Transverse colon (tissue), 4 donors: Measurements from ENCODE around the gene DCAF17. TPM values are rescaled to one million over a fixed set of nuclear protein-coding genes. Genes with fewer than 3 reads are reported as not detected.
A peak's percentile ranks its signal among the peaks of the same experiment; 100 is the strongest.
"Not testable (repeated sequence)": the region's sequence is repeated elsewhere in the genome, so short reads cannot be mapped to it uniquely, and the experiment has no call there.

Experiments
- DNase-seq: peaks from one replicate; pipeline ENCODE4 v3.0.0-alpha.2; 2019
- H3K27ac ChIP-seq, 4 donors: fragments of 200-600 bp; sonication (generic); 2 replicates each; pipeline ENCODE4 v1.5.1; 2016 to 2018; ENCODE audit warnings: inconsistent platforms in 4 of 4
- H3K27me3 ChIP-seq: fragments of 200-600 bp; sonication (generic); 2 replicates; pipeline ENCODE4 v1.5.1; 2017; ENCODE audit warnings: inconsistent platforms
- H3K36me3 ChIP-seq, 4 donors: fragments of 200-600 bp; sonication (generic); 2 replicates each; pipeline ENCODE4 v1.5.1; 2017 to 2019; ENCODE audit warnings: inconsistent platforms in 4 of 4
- H3K4me1 ChIP-seq, 4 donors: fragments of 200-600 bp; sonication (generic); 2 replicates each; pipeline ENCODE4 v1.5.1; 2017 to 2020; ENCODE audit warnings: inconsistent platforms in 4 of 4
- H3K4me3 ChIP-seq, 4 donors: fragments of 200-600 bp; sonication (generic); 1 replicate in 1 of 4; 2 replicates in 3 of 4; pipeline versions ENCODE4 v1.5.1 to v1.6.1; 2017 to 2019; ENCODE audit warnings: inconsistent platforms in 4 of 4
- H3K9me3 ChIP-seq, 2 donors: fragments of 200-600 bp; sonication (generic); 2 replicates each; pipeline ENCODE4 v1.5.1; 2017 to 2019; ENCODE audit warnings: inconsistent platforms in 2 of 2
- EP300 ChIP-seq: sonication (generic); formaldehyde crosslinking; IDR thresholded peaks from one replicate; pipeline ENCODE4 v1.6.1; 2017; ENCODE audit warnings: antibody characterized with exemption, low read depth
- POLR2A ChIP-seq: fragments of 450-650 bp; IDR thresholded peaks from one replicate; pipeline ENCODE4 v1.6.1; 2016; ENCODE audit warnings: antibody characterized with exemption, mild to moderate bottlenecking, moderate library complexity
- POLR2AphosphoS5 ChIP-seq, 3 donors: sonication (generic); formaldehyde crosslinking; IDR thresholded peaks; one replicate each; pipeline ENCODE4 v1.6.1; 2016; ENCODE audit warnings: antibody characterized with exemption in 3 of 3
- WGBS, 2 donors: methylation state at CpG; one replicate each; pipeline ENCODE4 v1.1.5; 2018; ENCODE audit warnings: low coverage in 1 of 2; 5-methylcytosine and 5-hydroxymethylcytosine counted together
- in situ Hi-C, 4 donors: fragments of 200-750 bp; cut with MboI; loops; one replicate each; pipeline versions ENCODE4 v1.15.0 to v1.15.1; 2017; ENCODE audit warnings: low sequenced_read_pairs in 3 of 4, low pct_ligation_motif_present in 1 of 4, low pct_unique_long_range_greater_than_20kb in 1 of 4
- intact Hi-C: fragments of 100-400 bp; cut with DNase I; formaldehyde crosslinking; loops from one replicate; pipeline ENCODE4 v1.15.1; 2023; ENCODE audit warnings: low total_unique reads
- total RNA-seq, 4 donors: library from RNA; depleted of rRNA; stranded (reverse); fragments of >200 nt; gene quantifications; one replicate each; pipeline ENCODE4 v1.1.0, GENCODE V29; 2016
- TF ChIP-seq, protein P1 (sequence below), 5 experiments: fragments of 200-600 bp in 3 of 5; fragments of 450-650 bp in 2 of 5; sonication (generic) in 3 of 5; IDR thresholded peaks; 1 replicate in 2 of 5; 2 replicates in 3 of 5; pipeline ENCODE4 v1.5.1; 2016 to 2017; ENCODE audit warnings: antibody characterized with exemption in 5 of 5, inconsistent platforms in 3 of 5, mild to moderate bottlenecking in 2 of 5, moderate library complexity in 1 of 5

The DCAF17 gene
- total RNA-seq, 4 donors from 2014 or later, result 6.2 to 24.7 (median 19.2) TPM

DNA sequence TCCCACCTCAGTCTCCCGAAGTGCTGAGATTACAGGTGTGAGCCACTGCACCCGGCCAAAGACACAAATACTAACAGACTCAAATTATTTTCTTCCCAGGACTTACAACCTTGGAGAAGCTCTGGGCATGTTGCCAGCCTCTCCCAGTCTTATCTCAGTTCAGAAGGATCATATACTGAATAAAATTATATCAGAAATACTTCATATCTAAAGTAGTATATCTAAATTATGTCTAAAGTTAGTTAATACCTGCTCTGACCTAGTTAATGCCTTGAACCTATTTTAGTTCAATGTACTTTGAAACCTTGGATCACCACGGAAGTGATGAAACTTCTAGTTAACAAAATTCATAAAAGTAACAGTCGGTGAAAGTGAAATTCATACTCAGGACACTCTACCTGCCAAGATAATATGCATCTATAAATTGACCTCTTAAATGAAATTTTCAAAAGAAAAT lies 53.8 kb downstream of the DCAF17 start:
- Histone ChIP-seq H3K4me3 (no peak overlapping the region), H3K9me3 (no peaks in the 10 kb centered on the region), H3K27ac (peak overlapping the region in 3 of 4 donors; percentile 34 to 56 (median 54)), H3K27me3 (no peaks in the 10 kb centered on the region), H3K36me3 (no peaks in the 10 kb centered on the region), H3K4me1 (peaks cover 0 to 14% (median 4%) of the 10 kb centered on the region in 4 donors)
- peak; percentile 89 for DNase-seq
- intact Hi-C loops, result no loop called here
- 60 to 63% methylated on average over 2 to 4 of the region's 4 CpGs for WGBS, 2 donors
- in situ Hi-C loops, result no loop called here
- TF ChIP-seq EP300 (no peak), POLR2A (no peak), POLR2AphosphoS5 (IDR thresholded peaks at IDR 0.05) (peak in 1 of 3 donors; percentile 9)
- TF ChIP-seq, protein P1, sequence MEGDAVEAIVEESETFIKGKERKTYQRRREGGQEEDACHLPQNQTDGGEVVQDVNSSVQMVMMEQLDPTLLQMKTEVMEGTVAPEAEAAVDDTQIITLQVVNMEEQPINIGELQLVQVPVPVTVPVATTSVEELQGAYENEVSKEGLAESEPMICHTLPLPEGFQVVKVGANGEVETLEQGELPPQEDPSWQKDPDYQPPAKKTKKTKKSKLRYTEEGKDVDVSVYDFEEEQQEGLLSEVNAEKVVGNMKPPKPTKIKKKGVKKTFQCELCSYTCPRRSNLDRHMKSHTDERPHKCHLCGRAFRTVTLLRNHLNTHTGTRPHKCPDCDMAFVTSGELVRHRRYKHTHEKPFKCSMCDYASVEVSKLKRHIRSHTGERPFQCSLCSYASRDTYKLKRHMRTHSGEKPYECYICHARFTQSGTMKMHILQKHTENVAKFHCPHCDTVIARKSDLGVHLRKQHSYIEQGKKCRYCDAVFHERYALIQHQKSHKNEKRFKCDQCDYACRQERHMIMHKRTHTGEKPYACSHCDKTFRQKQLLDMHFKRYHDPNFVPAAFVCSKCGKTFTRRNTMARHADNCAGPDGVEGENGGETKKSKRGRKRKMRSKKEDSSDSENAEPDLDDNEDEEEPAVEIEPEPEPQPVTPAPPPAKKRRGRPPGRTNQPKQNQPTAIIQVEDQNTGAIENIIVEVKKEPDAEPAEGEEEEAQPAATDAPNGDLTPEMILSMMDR (IDR thresholded peaks at IDR 0.05), result no peak

DNA sequence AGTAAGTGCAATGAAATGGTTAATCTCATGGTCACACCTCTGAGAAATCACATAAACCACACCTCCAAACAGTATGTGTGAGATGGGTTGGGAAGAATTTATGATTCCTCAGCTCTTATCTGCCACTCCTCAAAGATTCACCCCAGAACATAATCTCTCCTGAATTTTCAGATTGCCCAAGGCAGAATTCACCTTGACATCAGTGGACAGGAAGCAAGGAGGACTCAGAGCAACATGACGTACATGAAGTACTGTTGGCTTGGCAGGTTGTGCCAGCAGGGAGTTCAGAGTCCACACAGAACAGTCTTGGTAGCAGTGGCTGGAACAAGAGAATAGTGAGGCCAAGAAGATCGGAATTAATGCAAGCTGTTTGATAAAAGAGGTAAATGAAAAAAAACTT lies 56.6 kb downstream of the DCAF17 start:
- H3K27me3 ChIP-seq, result no peaks in the 10 kb centered on the region
- no peaks in the 10 kb centered on the region for H3K36me3 ChIP-seq
- H3K4me3 ChIP-seq, result no peak overlapping the region
- TF ChIP-seq, protein P1 (IDR thresholded peaks at IDR 0.05), result no peak
- TF ChIP-seq POLR2AphosphoS5 (IDR thresholded peaks at IDR 0.05), result peak in 1 of 3 donors; percentile 65
- peak overlapping the region in 3 of 4 donors; percentile 55 to 67 (median 65) for H3K27ac ChIP-seq
- DNase-seq, result peak; percentile 71
- in situ Hi-C loops, result no loop called here
- WGBS, 2 donors, result 56 to 88% methylated on average over 1 to 2 of the region's 2 CpGs
- H3K4me1 ChIP-seq, result peaks cover 0 to 14% (median 6%) of the 10 kb centered on the region in 4 donors
- intact Hi-C loops, result no loop called here
- H3K9me3 ChIP-seq, result no peaks in the 10 kb centered on the region

DNA sequence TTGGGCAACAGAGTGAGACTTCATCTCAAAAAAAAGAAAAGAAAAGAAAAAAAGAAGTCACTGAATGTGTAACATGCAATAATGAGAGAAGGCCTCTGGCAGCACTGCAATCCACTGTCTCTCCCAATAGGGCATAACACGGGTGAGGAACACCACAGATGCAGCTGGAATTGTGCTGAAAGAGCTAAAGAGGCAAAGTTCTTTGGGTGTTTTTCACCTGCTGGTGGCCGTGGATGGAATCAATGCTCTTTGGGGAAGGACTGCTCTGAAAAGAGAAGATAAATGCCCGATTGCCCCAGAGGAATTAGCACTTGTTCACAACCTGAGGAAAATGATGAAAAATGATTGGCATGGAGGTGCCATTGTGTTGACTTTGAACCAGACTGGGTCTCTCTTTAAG lies 57.3 kb downstream of the DCAF17 start:
- in situ Hi-C loops (no loop called here), intact Hi-C loops (no loop called here)
- no peak for DNase-seq
- Histone ChIP-seq H3K27ac (peak overlapping the region in 3 of 4 donors; percentile 31 to 67 (median 55)), H3K27me3 (no peaks in the 10 kb centered on the region), H3K4me3 (no peak overlapping the region), H3K9me3 (no peaks in the 10 kb centered on the region), H3K36me3 (no peaks in the 10 kb centered on the region), H3K4me1 (peaks cover 0 to 14% (median 6%) of the 10 kb centered on the region in 4 donors)
- 73 to 87% methylated on average over 2 to 3 of the region's 3 CpGs for WGBS, 2 donors
- TF ChIP-seq POLR2AphosphoS5 (IDR thresholded peaks at IDR 0.05) (no peak), POLR2A (no peak), EP300 (no peak)
- TF ChIP-seq, protein P1 (IDR thresholded peaks at IDR 0.05), result no peak

DNA sequence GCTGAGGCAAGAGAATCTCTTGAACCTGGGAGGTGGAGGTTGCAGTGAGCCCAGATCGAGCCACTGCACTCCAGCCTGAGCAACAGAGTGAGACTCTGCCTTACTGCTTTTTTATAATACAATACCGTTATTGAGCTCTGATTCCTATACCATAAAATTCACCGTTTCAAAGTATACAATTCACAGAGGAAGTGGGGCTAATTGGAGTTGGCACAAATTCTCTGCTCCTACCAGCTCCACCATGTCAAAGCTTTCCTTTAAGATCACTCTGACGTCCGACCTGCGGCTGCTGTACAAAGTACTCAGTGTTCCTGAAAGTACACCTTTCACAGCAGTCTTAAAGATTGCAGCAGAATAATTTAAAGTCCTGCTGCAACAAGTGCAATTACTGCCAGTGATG lies 58.6 kb downstream of the DCAF17 start:
- Histone ChIP-seq H3K27me3 (no peaks in the 10 kb centered on the region), H3K36me3 (no peaks in the 10 kb centered on the region), H3K27ac (peak overlapping the region in 2 of 4 donors; percentile 18 to 28), H3K9me3 (no peaks in the 10 kb centered on the region), H3K4me3 (no peak overlapping the region), H3K4me1 (peaks cover 0 to 14% (median 6%) of the 10 kb centered on the region in 4 donors)
- in situ Hi-C loops, result no loop called here
- WGBS, 2 donors, result 32 to 58% methylated on average over 3 to 6 of the region's 6 CpGs
- peak in 1 of 3 donors; percentile 54 for TF ChIP-seq POLR2AphosphoS5 (IDR thresholded peaks at IDR 0.05)
- no peak for TF ChIP-seq POLR2A
- DNase-seq, result peak; percentile 76
- intact Hi-C loops, result no loop called here

DNA sequence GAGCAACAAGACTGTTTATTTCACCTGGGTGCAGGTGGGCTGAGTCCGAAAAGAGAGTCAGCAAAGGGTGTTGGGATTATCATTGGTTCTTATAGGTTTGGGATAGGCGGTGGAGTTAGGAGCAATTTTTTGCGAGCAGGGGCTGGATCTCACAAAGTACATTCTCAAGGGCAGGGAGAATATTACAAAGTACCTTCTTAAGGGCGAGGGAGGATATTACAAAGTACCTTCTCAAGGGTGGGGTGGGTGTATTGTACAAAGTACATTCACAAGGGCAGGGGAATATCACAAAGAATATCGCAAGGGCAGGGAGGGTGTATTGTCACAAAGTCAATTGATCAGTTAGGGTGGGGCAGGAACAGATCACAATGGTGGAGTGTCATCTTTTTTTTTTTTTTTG lies 63.6 kb downstream of the DCAF17 start:
- DNase-seq, H3K4me3 ChIP-seq, H3K9me3 ChIP-seq, intact Hi-C loops, in situ Hi-C loops, H3K4me1 ChIP-seq, H3K36me3 ChIP-seq, H3K27ac ChIP-seq, H3K27me3 ChIP-seq: not testable (repeated sequence)
- 92 to 93% methylated on average over 5 of the region's 5 CpGs for WGBS, 2 donors
